ENCODE data around the gene KLHDC7B. TPM values are rescaled to one million over a fixed set of nuclear protein-coding genes. Genes with fewer than 3 reads are reported as not detected.
A peak's percentile ranks its signal among the peaks of the same experiment; 100 is the strongest.

The KLHDC7B gene
- total and polyA plus RNA-seq, 2 of the 13 experiments (the other 11 are each of a cell fraction or from before 2014, with no cell fraction given) = 0.11 TPM; not detected in 1

DNA sequence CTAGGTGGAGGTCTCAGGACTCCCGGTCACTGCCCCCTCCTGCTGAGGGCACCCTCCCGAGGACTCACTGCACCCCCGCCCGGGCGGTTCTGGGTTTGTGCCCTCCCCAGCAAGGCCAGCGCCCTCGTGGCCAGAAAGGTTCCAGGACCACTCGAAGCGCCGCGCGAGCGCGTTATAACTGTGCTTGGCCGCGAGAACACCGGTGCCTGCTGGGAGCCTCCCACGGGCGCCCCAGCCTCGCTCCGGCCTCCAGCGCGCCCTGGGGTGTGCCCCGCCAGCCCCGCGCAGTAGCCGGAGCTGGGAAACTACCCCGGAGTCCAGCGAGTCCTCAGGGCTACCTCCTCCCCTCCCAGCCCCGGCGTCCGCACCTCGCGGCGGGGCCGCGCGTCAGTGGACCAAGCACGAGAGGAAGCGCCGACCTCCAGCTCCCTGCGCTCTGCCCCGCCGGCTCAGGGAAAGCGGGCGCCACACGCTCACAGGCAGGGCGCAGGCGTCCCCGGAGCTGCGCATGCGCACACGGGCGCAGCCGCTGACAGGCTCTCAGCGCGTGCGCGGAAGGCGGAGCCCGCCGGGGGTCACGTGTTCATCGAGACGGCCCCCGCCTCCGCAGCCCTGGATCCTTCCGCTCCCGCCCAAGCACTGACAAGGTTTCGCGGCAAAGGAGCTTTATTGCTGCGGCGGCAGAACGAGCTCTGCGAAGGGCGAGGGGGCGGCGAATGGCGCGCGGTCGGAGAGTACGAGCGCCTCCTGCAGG lies 20.4 kb upstream of the KLHDC7B start, which contains the start of gene SCO2 (continued):
- TF ChIP-seq, protein P1, sequence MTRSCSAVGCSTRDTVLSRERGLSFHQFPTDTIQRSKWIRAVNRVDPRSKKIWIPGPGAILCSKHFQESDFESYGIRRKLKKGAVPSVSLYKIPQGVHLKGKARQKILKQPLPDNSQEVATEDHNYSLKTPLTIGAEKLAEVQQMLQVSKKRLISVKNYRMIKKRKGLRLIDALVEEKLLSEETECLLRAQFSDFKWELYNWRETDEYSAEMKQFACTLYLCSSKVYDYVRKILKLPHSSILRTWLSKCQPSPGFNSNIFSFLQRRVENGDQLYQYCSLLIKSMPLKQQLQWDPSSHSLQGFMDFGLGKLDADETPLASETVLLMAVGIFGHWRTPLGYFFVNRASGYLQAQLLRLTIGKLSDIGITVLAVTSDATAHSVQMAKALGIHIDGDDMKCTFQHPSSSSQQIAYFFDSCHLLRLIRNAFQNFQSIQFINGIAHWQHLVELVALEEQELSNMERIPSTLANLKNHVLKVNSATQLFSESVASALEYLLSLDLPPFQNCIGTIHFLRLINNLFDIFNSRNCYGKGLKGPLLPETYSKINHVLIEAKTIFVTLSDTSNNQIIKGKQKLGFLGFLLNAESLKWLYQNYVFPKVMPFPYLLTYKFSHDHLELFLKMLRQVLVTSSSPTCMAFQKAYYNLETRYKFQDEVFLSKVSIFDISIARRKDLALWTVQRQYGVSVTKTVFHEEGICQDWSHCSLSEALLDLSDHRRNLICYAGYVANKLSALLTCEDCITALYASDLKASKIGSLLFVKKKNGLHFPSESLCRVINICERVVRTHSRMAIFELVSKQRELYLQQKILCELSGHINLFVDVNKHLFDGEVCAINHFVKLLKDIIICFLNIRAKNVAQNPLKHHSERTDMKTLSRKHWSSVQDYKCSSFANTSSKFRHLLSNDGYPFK (CRISPR knock-in tag; IDR thresholded peaks at IDR 0.05; ENCODE audit: borderline replicate concordance) = peak; percentile 91
- TF ChIP-seq, protein P2, sequence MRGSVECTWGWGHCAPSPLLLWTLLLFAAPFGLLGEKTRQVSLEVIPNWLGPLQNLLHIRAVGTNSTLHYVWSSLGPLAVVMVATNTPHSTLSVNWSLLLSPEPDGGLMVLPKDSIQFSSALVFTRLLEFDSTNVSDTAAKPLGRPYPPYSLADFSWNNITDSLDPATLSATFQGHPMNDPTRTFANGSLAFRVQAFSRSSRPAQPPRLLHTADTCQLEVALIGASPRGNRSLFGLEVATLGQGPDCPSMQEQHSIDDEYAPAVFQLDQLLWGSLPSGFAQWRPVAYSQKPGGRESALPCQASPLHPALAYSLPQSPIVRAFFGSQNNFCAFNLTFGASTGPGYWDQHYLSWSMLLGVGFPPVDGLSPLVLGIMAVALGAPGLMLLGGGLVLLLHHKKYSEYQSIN (CRISPR knock-in tag; IDR thresholded peaks at IDR 0.05; ENCODE audit: borderline replicate concordance) = no peak
- TF ChIP-seq ZNF574 (CRISPR knock-in tag; IDR thresholded peaks at IDR 0.05) (no peak; the same call in 1 of the 2 replicates), ZNF275 (CRISPR knock-in tag; IDR thresholded peaks at IDR 0.05; ENCODE audit: borderline replicate concordance) (no peak; the same call in 1 of the 2 replicates), ZBTB7B (CRISPR knock-in tag; IDR thresholded peaks at IDR 0.05) (peak; percentile 49), RFX5 (IDR thresholded peaks at IDR 0.05; ENCODE audit: low read depth, low read length) (no peak), TBX2 (CRISPR knock-in tag; IDR thresholded peaks at IDR 0.05; ENCODE audit: borderline replicate concordance) (peak; percentile 86), LCORL (IDR thresholded peaks at IDR 0.05) (no peak), LCORL (CRISPR knock-in tag; IDR thresholded peaks at IDR 0.05) (peak; percentile 67; the same call in 1 of the 2 replicates), ERF (CRISPR knock-in tag; IDR thresholded peaks at IDR 0.05) (peak; percentile 83), SETDB1 (CRISPR knock-in tag; IDR thresholded peaks at IDR 0.05; ENCODE audit: borderline replicate concordance) (0 out of 2 replicates have a peak, but pooled peaks have one; percentile 66), FOXJ3 (CRISPR knock-in tag; IDR thresholded peaks at IDR 0.05; ENCODE audit: borderline replicate concordance) (no peak), SSRP1 (CRISPR knock-in tag; IDR thresholded peaks at IDR 0.05) (no peak), MEIS1 (CRISPR knock-in tag; IDR thresholded peaks at IDR 0.05; ENCODE audit: borderline replicate concordance) (peak; percentile 42; the same call in 1 of the 2 replicates)
- TF ChIP-seq, protein P3, sequence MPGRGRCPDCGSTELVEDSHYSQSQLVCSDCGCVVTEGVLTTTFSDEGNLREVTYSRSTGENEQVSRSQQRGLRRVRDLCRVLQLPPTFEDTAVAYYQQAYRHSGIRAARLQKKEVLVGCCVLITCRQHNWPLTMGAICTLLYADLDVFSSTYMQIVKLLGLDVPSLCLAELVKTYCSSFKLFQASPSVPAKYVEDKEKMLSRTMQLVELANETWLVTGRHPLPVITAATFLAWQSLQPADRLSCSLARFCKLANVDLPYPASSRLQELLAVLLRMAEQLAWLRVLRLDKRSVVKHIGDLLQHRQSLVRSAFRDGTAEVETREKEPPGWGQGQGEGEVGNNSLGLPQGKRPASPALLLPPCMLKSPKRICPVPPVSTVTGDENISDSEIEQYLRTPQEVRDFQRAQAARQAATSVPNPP (CRISPR knock-in tag; IDR thresholded peaks at IDR 0.05) = peak; percentile 56
- TF ChIP-seq, protein P4, sequence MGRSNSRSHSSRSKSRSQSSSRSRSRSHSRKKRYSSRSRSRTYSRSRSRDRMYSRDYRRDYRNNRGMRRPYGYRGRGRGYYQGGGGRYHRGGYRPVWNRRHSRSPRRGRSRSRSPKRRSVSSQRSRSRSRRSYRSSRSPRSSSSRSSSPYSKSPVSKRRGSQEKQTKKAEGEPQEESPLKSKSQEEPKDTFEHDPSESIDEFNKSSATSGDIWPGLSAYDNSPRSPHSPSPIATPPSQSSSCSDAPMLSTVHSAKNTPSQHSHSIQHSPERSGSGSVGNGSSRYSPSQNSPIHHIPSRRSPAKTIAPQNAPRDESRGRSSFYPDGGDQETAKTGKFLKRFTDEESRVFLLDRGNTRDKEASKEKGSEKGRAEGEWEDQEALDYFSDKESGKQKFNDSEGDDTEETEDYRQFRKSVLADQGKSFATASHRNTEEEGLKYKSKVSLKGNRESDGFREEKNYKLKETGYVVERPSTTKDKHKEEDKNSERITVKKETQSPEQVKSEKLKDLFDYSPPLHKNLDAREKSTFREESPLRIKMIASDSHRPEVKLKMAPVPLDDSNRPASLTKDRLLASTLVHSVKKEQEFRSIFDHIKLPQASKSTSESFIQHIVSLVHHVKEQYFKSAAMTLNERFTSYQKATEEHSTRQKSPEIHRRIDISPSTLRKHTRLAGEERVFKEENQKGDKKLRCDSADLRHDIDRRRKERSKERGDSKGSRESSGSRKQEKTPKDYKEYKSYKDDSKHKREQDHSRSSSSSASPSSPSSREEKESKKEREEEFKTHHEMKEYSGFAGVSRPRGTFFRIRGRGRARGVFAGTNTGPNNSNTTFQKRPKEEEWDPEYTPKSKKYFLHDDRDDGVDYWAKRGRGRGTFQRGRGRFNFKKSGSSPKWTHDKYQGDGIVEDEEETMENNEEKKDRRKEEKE (IDR thresholded peaks at IDR 0.05) = no peak
